ENCODE data around the gene PRUNE1.
A peak's percentile ranks its signal among the peaks of the same experiment; 100 is the strongest.

PRUNE1 gene

DNA sequence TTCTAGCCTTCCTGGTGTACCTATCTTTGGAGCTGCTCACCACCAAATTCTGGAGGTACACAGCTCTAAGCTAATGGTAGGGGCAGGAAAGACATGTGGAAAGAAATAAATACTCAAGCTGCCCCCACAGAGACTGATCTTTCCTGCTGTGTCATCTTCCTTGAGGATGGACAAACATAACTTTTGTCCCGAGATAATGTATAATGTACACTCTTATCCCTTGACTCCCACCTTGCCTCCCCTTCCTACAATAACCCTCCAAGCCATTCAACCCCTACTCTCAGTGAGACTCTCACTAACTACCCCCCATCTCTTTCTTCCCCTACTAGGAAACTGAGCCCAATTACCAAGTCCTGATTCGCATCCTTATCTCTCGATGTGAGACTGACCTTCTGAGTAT, 14.0 kb upstream of the PRUNE1 start:
- Histone ChIP-seq H3K9me3 (ENCODE audit: insufficient read depth, low read length) (no peaks in the 10 kb centered on the region), H3K36me3 (ENCODE audit: low read length) (no peaks in the 10 kb centered on the region), H3F3A (ENCODE audit: insufficient read depth) (no peaks in the 10 kb centered on the region), H3K9me2 (replicated peaks; ENCODE audit: insufficient read depth, low read length) (no peaks in the 10 kb centered on the region), H3K9ac (ENCODE audit: low read length) (no peak overlapping the region), H4K20me1 (ENCODE audit: low read depth, low read length) (no peaks in the 10 kb centered on the region), H3K27me3 (ENCODE audit: low read length) (no peaks in the 10 kb centered on the region), H3K4me3 (ENCODE audit: insufficient read depth, low read length, poor library complexity, severe bottlenecking) (no peak overlapping the region), H2AFZ (ENCODE audit: low read depth, low read length, severe bottlenecking) (no peak overlapping the region), H3K27ac (ENCODE audit: low read depth, low read length) (no peak overlapping the region), H3K4me2 (ENCODE audit: low read depth, low read length, poor library complexity, severe bottlenecking) (no peak overlapping the region), H3K79me2 (ENCODE audit: insufficient read depth, low read length) (no peaks in the 10 kb centered on the region)
- TF ChIP-seq CTCF (IDR thresholded peaks at IDR 0.05; ENCODE audit: insufficient read depth, low read length, poor library complexity, severe bottlenecking) = no peak
- no peak for TF ChIP-seq EZH2phosphoT487 (conservative IDR thresholded peaks at IDR 0.05; ENCODE audit: low read length)

DNA sequence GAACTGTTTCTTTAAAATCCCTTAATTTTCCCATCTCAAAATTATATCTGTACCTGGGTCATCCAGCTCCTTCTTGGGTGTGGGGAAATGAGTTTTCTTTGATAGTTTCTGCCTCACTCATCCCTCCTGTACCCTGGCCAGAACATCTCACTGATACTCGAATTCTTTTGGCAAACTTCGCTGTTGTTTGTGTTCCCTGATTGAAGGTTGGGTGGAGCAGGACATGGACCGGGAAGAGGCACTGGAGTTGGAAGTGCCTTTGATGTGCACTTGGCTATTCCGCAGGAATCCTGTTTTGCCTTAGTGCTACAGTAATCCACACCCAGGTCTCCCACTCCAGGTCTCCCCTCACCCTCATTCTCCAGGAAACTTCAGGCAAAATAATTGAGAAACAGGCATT, 12.8 kb upstream of the PRUNE1 start:
- Histone ChIP-seq H3K27me3 (ENCODE audit: low read length) (no peaks in the 10 kb centered on the region), H2AFZ (ENCODE audit: low read depth, low read length, severe bottlenecking) (no peak overlapping the region), H4K20me1 (ENCODE audit: low read depth, low read length) (no peaks in the 10 kb centered on the region), H3F3A (ENCODE audit: insufficient read depth) (no peaks in the 10 kb centered on the region), H3K27ac (ENCODE audit: low read depth, low read length) (no peak overlapping the region), H3K4me3 (ENCODE audit: insufficient read depth, low read length, poor library complexity, severe bottlenecking) (no peak overlapping the region), H3K79me2 (ENCODE audit: insufficient read depth, low read length) (no peaks in the 10 kb centered on the region), H3K9me2 (replicated peaks; ENCODE audit: insufficient read depth, low read length) (no peaks in the 10 kb centered on the region), H3K36me3 (ENCODE audit: low read length) (no peaks in the 10 kb centered on the region), H3K4me2 (ENCODE audit: low read depth, low read length, poor library complexity, severe bottlenecking) (no peak overlapping the region), H3K9ac (ENCODE audit: low read length) (no peak overlapping the region), H3K9me3 (ENCODE audit: insufficient read depth, low read length) (no peaks in the 10 kb centered on the region)
- no peak for TF ChIP-seq EZH2phosphoT487 (conservative IDR thresholded peaks at IDR 0.05; ENCODE audit: low read length)

GRCh38 chr1:150995896-150996295, 12.4 kb upstream of the PRUNE1 start:
- Histone ChIP-seq H3K36me3 (ENCODE audit: low read length) (no peaks in the 10 kb centered on the region), H3K27ac (ENCODE audit: low read depth, low read length) (no peak overlapping the region), H3K9ac (ENCODE audit: low read length) (no peak overlapping the region), H3K9me3 (ENCODE audit: insufficient read depth, low read length) (no peaks in the 10 kb centered on the region), H3F3A (ENCODE audit: insufficient read depth) (no peaks in the 10 kb centered on the region), H3K4me3 (ENCODE audit: insufficient read depth, low read length, poor library complexity, severe bottlenecking) (no peak overlapping the region), H3K4me2 (ENCODE audit: low read depth, low read length, poor library complexity, severe bottlenecking) (no peak overlapping the region), H3K79me2 (ENCODE audit: insufficient read depth, low read length) (no peaks in the 10 kb centered on the region), H3K27me3 (ENCODE audit: low read length) (no peaks in the 10 kb centered on the region), H2AFZ (ENCODE audit: low read depth, low read length, severe bottlenecking) (no peak overlapping the region), H4K20me1 (ENCODE audit: low read depth, low read length) (no peaks in the 10 kb centered on the region), H3K9me2 (replicated peaks; ENCODE audit: insufficient read depth, low read length) (no peaks in the 10 kb centered on the region)
- no peak for TF ChIP-seq EZH2phosphoT487 (conservative IDR thresholded peaks at IDR 0.05; ENCODE audit: low read length)
- TF ChIP-seq CTCF (IDR thresholded peaks at IDR 0.05; ENCODE audit: insufficient read depth, low read length, poor library complexity, severe bottlenecking) = peak; percentile 54

GRCh38 chr1:150997126-150997872, 10.9 kb upstream of the PRUNE1 start:
- H3K79me2 ChIP-seq (ENCODE audit: insufficient read depth, low read length) = no peaks in the 10 kb centered on the region
- no peak for TF ChIP-seq EZH2phosphoT487 (conservative IDR thresholded peaks at IDR 0.05; ENCODE audit: low read length)
- TF ChIP-seq CTCF (IDR thresholded peaks at IDR 0.05; ENCODE audit: insufficient read depth, low read length, poor library complexity, severe bottlenecking) = no peak
- H3K9ac ChIP-seq (ENCODE audit: low read length) = no peak overlapping the region
- no peak overlapping the region for H2AFZ ChIP-seq (ENCODE audit: low read depth, low read length, severe bottlenecking)
- no peaks in the 10 kb centered on the region for H3K9me2 ChIP-seq (replicated peaks; ENCODE audit: insufficient read depth, low read length)
- no peaks in the 10 kb centered on the region for H3K9me3 ChIP-seq (ENCODE audit: insufficient read depth, low read length)
- no peaks in the 10 kb centered on the region for H3K36me3 ChIP-seq (ENCODE audit: low read length)
- H4K20me1 ChIP-seq (ENCODE audit: low read depth, low read length) = no peaks in the 10 kb centered on the region
- H3K4me2 ChIP-seq (ENCODE audit: low read depth, low read length, poor library complexity, severe bottlenecking) = no peak overlapping the region
- no peaks in the 10 kb centered on the region for H3K27me3 ChIP-seq (ENCODE audit: low read length)
- no peak overlapping the region for H3K4me3 ChIP-seq (ENCODE audit: insufficient read depth, low read length, poor library complexity, severe bottlenecking)
- H3F3A ChIP-seq (ENCODE audit: insufficient read depth) = no peaks in the 10 kb centered on the region
- no peak overlapping the region for H3K27ac ChIP-seq (ENCODE audit: low read depth, low read length)

Measured in SU-DHL-6 (cell line).